HepG2 (cell line): Measurements from ENCODE around the gene SLCO4A1. TPM values are rescaled to one million over a fixed set of nuclear protein-coding genes. Genes with fewer than 3 reads are reported as not detected.
A peak's percentile ranks its signal among the peaks of the same experiment; 100 is the strongest.

Source experiments
- EP300 ChIP-seq, 3 experiments: sonication (generic) in 1 of 3; formaldehyde crosslinking in 1 of 3; IDR thresholded peaks; 2 replicates each; pipeline versions ENCODE4 v1.5.1 to v1.6.1; 2011 to 2020; ENCODE audit warnings: low read depth in 2 of 3, low read length in 2 of 3, borderline replicate concordance in 1 of 3, improper control_type of control experiment in 1 of 3, mild to moderate bottlenecking in 1 of 3, missing genetic modification reagents in 1 of 3, moderate library complexity in 1 of 3
- FOSL2 ChIP-seq: sonication (generic); formaldehyde crosslinking; IDR thresholded peaks from 2 replicates; pipeline ENCODE4 v1.4.0; 2020; ENCODE audit warnings: missing genetic modification reagents
- GTF2F1 ChIP-seq: fragments of 150-350 bp; IDR thresholded peaks from 2 replicates; pipeline ENCODE4 v1.6.1; 2014; ENCODE audit warnings: low read length
- HMGA1 ChIP-seq: sonication (generic); formaldehyde crosslinking; conservative IDR thresholded peaks from 2 replicates; pipeline ENCODE4 v1.4.0; 2020; ENCODE audit warnings: missing genetic modification reagents
- HOXA7 ChIP-seq: sonication (generic); formaldehyde crosslinking; IDR thresholded peaks from 2 replicates; pipeline ENCODE4 v1.8.1; 2022; ENCODE audit warnings: mild to moderate bottlenecking, missing genetic modification reagents, moderate library complexity
- MIER2 ChIP-seq: IDR thresholded peaks from 2 replicates; pipeline ENCODE4 v1.6.1; 2016; ENCODE audit warnings: missing biosample characterization, missing genetic modification reagents
- NCOA5 ChIP-seq: sonication (generic); formaldehyde crosslinking; IDR thresholded peaks from 2 replicates; pipeline ENCODE4 v1.4.0; 2020; ENCODE audit warnings: missing genetic modification reagents
- SATB2 ChIP-seq: sonication (generic); formaldehyde crosslinking; IDR thresholded peaks from 2 replicates; pipeline ENCODE4 v1.5.0; 2020; ENCODE audit warnings: missing genetic modification reagents
- SOX5 ChIP-seq: IDR thresholded peaks from 2 replicates; pipeline ENCODE4 v1.6.1; 2016; ENCODE audit warnings: borderline replicate concordance
- TRAFD1 ChIP-seq: sonication (generic); formaldehyde crosslinking; IDR thresholded peaks from 2 replicates; pipeline ENCODE4 v1.5.1; 2020; ENCODE audit warnings: missing genetic modification reagents, mild to moderate bottlenecking, borderline replicate concordance
- ZBTB21 ChIP-seq: sonication (generic); formaldehyde crosslinking; IDR thresholded peaks from 2 replicates; pipeline ENCODE4 v1.4.0; 2020; ENCODE audit warnings: missing genetic modification reagents
- ZBTB34 ChIP-seq: sonication (generic); formaldehyde crosslinking; IDR thresholded peaks from 2 replicates; pipeline ENCODE4 v1.8.0; 2022; ENCODE audit warnings: mild to moderate bottlenecking, missing genetic modification reagents
- ZBTB40 ChIP-seq, 2 experiments: fragments of 450-650 bp in 1 of 2; sonication (generic) in 1 of 2; formaldehyde crosslinking in 1 of 2; IDR thresholded peaks; 2 replicates each; pipeline versions ENCODE4 v1.6.1 to v1.8.0; 2016 to 2022; ENCODE audit warnings: antibody characterized with exemption in 1 of 2, mild to moderate bottlenecking in 1 of 2, missing genetic modification reagents in 1 of 2
- ZIK1 ChIP-seq: sonication (generic); formaldehyde crosslinking; IDR thresholded peaks from 2 replicates; pipeline ENCODE4 v1.5.0; 2020; ENCODE audit warnings: mild to moderate bottlenecking, low read depth, missing genetic modification reagents, borderline replicate concordance
- polyA plus RNA-seq, 8 experiments: library from polyadenylated mRNA; depleted of rRNA in 3 of 8; stranded (reverse) in 7 of 8; unstranded in 1 of 8; fragments of >200 nt; fragmentation: Illumina TruSeq in 4 of 8; extraction: Trizol in 4 of 8; gene quantifications; 2 replicates each; pipeline versions ENCODE4 v1.2.1 to v1.2.3, GENCODE V29; 2011 to 2016; ENCODE audit warnings: low read depth in 4 of 8, missing spikeins in 1 of 8, mixed read lengths in 1 of 8; ENCODE audit not compliant: insufficient read depth in 1 of 8
- total RNA-seq, 5 experiments: library from RNA; depleted of rRNA; stranded (reverse); fragments of >200 nt; fragmentation: Illumina TruSeq; extraction: Trizol; gene quantifications; 2 replicates each; pipeline ENCODE4 v1.2.3, GENCODE V29; 2016; ENCODE audit warnings: low read depth in 1 of 5
- TF ChIP-seq, protein P1 (sequence below): sonication (generic); formaldehyde crosslinking; IDR thresholded peaks from 2 replicates; pipeline ENCODE4 v1.5.0; 2020; ENCODE audit warnings: missing genetic modification reagents, mild to moderate bottlenecking, borderline replicate concordance

Gene SLCO4A1
- total and polyA plus RNA-seq, 2 of the 13 experiments (the other 11 are each of a cell fraction or from before 2014, with no cell fraction given) = 55.5 to 112 TPM

DNA sequence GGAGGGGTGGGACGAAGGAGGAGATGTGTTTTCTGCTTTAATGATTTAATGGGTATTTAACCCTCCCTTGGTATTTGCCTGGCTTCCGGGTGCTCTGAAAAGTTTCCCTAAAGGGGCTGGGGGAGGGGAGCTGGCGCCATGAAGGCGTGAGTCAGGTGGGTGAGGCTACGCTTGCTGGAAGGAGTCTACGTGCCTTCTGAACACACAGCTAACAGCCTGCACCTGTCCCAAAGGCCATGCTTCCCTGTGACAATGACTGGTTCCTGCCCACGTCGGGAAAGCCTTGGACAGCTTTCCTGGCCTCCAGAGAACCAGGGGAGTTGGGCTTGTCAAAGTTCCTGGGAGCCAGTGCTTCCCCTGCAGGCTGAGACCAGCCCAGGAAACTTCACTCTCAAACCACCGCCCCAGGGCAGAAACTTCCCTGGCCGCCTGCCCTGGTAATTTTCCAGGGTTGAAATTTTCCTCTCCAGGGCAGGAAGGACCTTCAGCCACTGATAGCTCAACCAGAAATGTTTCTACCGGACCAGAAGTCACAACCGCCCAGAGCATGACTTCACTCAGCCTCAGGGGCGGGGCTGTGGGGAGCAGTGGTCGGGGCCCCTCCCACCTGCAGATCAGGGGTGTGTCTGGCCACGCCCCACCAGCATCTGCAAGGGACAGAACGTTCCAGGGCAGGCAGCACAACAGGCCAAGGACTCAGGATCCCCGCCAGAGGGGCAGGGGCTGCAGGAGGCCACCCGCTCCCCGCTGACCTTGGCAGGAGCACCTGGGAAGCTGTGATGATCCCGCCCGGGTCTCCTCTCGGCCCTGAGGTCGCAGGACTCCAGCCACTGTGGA lies 18.6 kb upstream of the SLCO4A1 start (continued):
- TF ChIP-seq GTF2F1 (no peak), TRAFD1 (CRISPR knock-in tag) (no peak), ZBTB21 (CRISPR knock-in tag) (peak; percentile 41), FOSL2 (peak; percentile 76), ZBTB40 (IDR thresholded peaks at IDR 0.05) (no peak), ZBTB40 (CRISPR knock-in tag; IDR thresholded peaks at IDR 0.05) (0 out of 2 replicates have a peak, but pooled peaks have one; percentile 53), SATB2 (CRISPR knock-in tag) (peak; percentile 80; the same call in 1 of the 2 replicates), SOX5 (peak; percentile 56; the same call in 1 of the 2 replicates), MIER2 (CRISPR knock-in tag) (peak; percentile 54; the same call in 1 of the 2 replicates), HOXA7 (CRISPR knock-in tag) (no peak), NCOA5 (CRISPR knock-in tag) (no peak), HMGA1 (CRISPR knock-in tag) (no peak), EP300 (IDR thresholded peaks at IDR 0.05; ENCODE audit: low read depth in 2 of 2, low read length in 2 of 2) (peak; percentile 16 to 83; a peak in 3 of 4 replicates), EP300 (CRISPR knock-in tag; IDR thresholded peaks at IDR 0.05; ENCODE audit: borderline replicate concordance) (peak; percentile 73), ZIK1 (CRISPR knock-in tag) (peak; percentile 87; the same call in 1 of the 2 replicates), ZBTB34 (CRISPR knock-in tag) (peak; percentile 51; the same call in 1 of the 2 replicates)
- TF ChIP-seq, protein P1, sequence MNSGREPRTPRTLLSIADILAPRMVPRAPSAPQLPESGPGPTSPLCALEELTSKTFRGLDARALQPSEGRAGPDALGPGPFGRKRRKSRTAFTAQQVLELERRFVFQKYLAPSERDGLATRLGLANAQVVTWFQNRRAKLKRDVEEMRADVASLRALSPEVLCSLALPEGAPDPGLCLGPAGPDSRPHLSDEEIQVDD (CRISPR knock-in tag) = no peak; the same call in 1 of the 2 replicates
